Memory B cell (primary cell): ENCODE data around the gene LPIN1.
"Not testable (repeated sequence)": the region's sequence is repeated elsewhere in the genome, so short reads cannot be mapped to it uniquely, and the experiment has no call there.

Experiments
- ATAC-seq: fragments of 150-1000 bp; cut with Tn5 transposase; 2 replicates; pipeline ENCODE4 v1.10.0; 2021; ENCODE audit warnings: low read depth, mild to moderate bottlenecking, moderate library complexity
- DNase-seq, 2 donors: peaks; one replicate each; pipeline ENCODE4 v3.0.0; 2022; ENCODE audit warnings: low spot score in 2 of 2
- H3K27ac Mint-ChIP-seq: one replicate; pipeline ENCODE4 v1.8.0; 2022; ENCODE audit warnings: mild to moderate bottlenecking, moderate library complexity, mixed read lengths
- H3K27me3 Mint-ChIP-seq: one replicate; pipeline ENCODE4 v1.8.0; 2022; ENCODE audit warnings: mixed read lengths
- H3K36me3 Mint-ChIP-seq: one replicate; pipeline ENCODE4 v1.8.0; 2022; ENCODE audit warnings: mild to moderate bottlenecking, mixed read lengths
- H3K4me1 Mint-ChIP-seq: one replicate; pipeline ENCODE4 v1.8.0; 2022; ENCODE audit warnings: mixed read lengths
- H3K4me3 Mint-ChIP-seq: one replicate; pipeline ENCODE4 v1.8.0; 2022; ENCODE audit warnings: mild to moderate bottlenecking, moderate library complexity, mixed read lengths
- H3K9me3 Mint-ChIP-seq: one replicate; pipeline ENCODE4 v1.8.0; 2022; ENCODE audit warnings: mixed read lengths

The LPIN1 gene

GRCh38 chr2:11858883-11859282 is 112.5 kb downstream of the LPIN1 start:
- ATAC-seq (no peak), DNase-seq (no peak)
- Mint-ChIP-seq H3K4me3 (no peak overlapping the region), H3K4me1 (peaks cover 57% of the 10 kb centered on the region), H3K27me3 (no peaks in the 10 kb centered on the region), H3K9me3 (peaks cover 7% of the 10 kb centered on the region), H3K36me3 (peaks cover 8% of the 10 kb centered on the region), H3K27ac (no peak overlapping the region)

GRCh38 chr2:11859975-11860374 is 113.5 kb downstream of the LPIN1 start:
- not testable (repeated sequence) for H3K27ac Mint-ChIP-seq, H3K36me3 Mint-ChIP-seq, ATAC-seq, H3K27me3 Mint-ChIP-seq, H3K4me3 Mint-ChIP-seq, H3K9me3 Mint-ChIP-seq, DNase-seq
- H3K4me1 Mint-ChIP-seq = peaks cover 64% of the 10 kb centered on the region

- Mint-ChIP-seq H3K9me3 (peaks cover 7% of the 10 kb centered on the region), H3K36me3 (peaks cover 8% of the 10 kb centered on the region), H3K4me1 (peaks cover 67% of the 10 kb centered on the region), H3K4me3 (no peak overlapping the region), H3K27me3 (no peaks in the 10 kb centered on the region), H3K27ac (no peak overlapping the region)
- ATAC-seq = no peak
- no peak for DNase-seq
Observed at GRCh38 chr2:11861044-11861443, 114.6 kb downstream of the LPIN1 start.

- ATAC-seq (no peak), DNase-seq (no peak)
- Mint-ChIP-seq H3K27ac (no peak overlapping the region), H3K36me3 (peaks cover 6% of the 10 kb centered on the region), H3K4me3 (no peak overlapping the region), H3K4me1 (peaks cover 70% of the 10 kb centered on the region), H3K27me3 (no peaks in the 10 kb centered on the region), H3K9me3 (peaks cover 7% of the 10 kb centered on the region)
Observed at GRCh38 chr2:11862049-11862448, 115.6 kb downstream of the LPIN1 start.

GRCh38 chr2:11863103-11863502 is 116.7 kb downstream of the LPIN1 start:
- peaks cover 70% of the 10 kb centered on the region for H3K4me1 Mint-ChIP-seq
- no peak for DNase-seq
- no peaks in the 10 kb centered on the region for H3K27me3 Mint-ChIP-seq
- H3K27ac Mint-ChIP-seq = peak overlapping the region; percentile 3
- peaks cover 6% of the 10 kb centered on the region for H3K36me3 Mint-ChIP-seq
- H3K4me3 Mint-ChIP-seq = peak overlapping the region; percentile 79
- ATAC-seq = no peak
- peaks cover 7% of the 10 kb centered on the region for H3K9me3 Mint-ChIP-seq

- peak overlapping the region; percentile 3 for H3K27ac Mint-ChIP-seq
Observed at GRCh38 chr2:11863513-11864328, 117.3 kb downstream of the LPIN1 start.

GRCh38 chr2:11864724-11865123 is 118.3 kb downstream of the LPIN1 start:
- Mint-ChIP-seq H3K4me3 (peak overlapping the region; percentile 74), H3K36me3 (no peaks in the 10 kb centered on the region), H3K9me3 (no peaks in the 10 kb centered on the region), H3K27me3 (no peaks in the 10 kb centered on the region), H3K27ac (peak overlapping the region; percentile 91), H3K4me1 (peaks cover 64% of the 10 kb centered on the region)
- ATAC-seq (no peak), DNase-seq (no peak)

More at GRCh38 chr2:11863513-11864328, 117.3 kb downstream of the LPIN1 start:
- H3K36me3 Mint-ChIP-seq = peaks cover 6% of the 10 kb centered on the region
- no peaks in the 10 kb centered on the region for H3K27me3 Mint-ChIP-seq
- H3K9me3 Mint-ChIP-seq = peaks cover 6% of the 10 kb centered on the region
- DNase-seq (peak; percentile 70 to 71), ATAC-seq (peak; percentile 40)
- peaks cover 70% of the 10 kb centered on the region for H3K4me1 Mint-ChIP-seq
- H3K4me3 Mint-ChIP-seq = peak overlapping the region; percentile 79

- peak overlapping the region; percentile 74 for H3K4me3 Mint-ChIP-seq
- no peaks in the 10 kb centered on the region for H3K36me3 Mint-ChIP-seq
- no peaks in the 10 kb centered on the region for H3K27me3 Mint-ChIP-seq
- H3K9me3 Mint-ChIP-seq = no peaks in the 10 kb centered on the region
- peak overlapping the region; percentile 91 for H3K27ac Mint-ChIP-seq
- ATAC-seq = peak; percentile 47
- H3K4me1 Mint-ChIP-seq = peaks cover 66% of the 10 kb centered on the region
- peak in 1 of 2 donors; percentile 17 for DNase-seq
Observed at GRCh38 chr2:11865378-11865777, 118.9 kb downstream of the LPIN1 start.

GRCh38 chr2:11865805-11866204 is 119.4 kb downstream of the LPIN1 start:
- H3K27me3 Mint-ChIP-seq = no peaks in the 10 kb centered on the region
- no peak for ATAC-seq
- DNase-seq = no peak
- no peaks in the 10 kb centered on the region for H3K36me3 Mint-ChIP-seq
- H3K4me1 Mint-ChIP-seq = peaks cover 66% of the 10 kb centered on the region
- peak overlapping the region; percentile 21 for H3K4me3 Mint-ChIP-seq
- no peaks in the 10 kb centered on the region for H3K9me3 Mint-ChIP-seq
- peak overlapping the region; percentile 91 for H3K27ac Mint-ChIP-seq

GRCh38 chr2:11866358-11867335 is 120.2 kb downstream of the LPIN1 start:
- peak overlapping the region; percentile 35 for H3K4me3 Mint-ChIP-seq
- DNase-seq = peak in 1 of 2 donors; percentile 36
- H3K27ac Mint-ChIP-seq = peak overlapping the region; percentile 91
- H3K4me1 Mint-ChIP-seq = peaks cover 61% of the 10 kb centered on the region
- H3K36me3 Mint-ChIP-seq = no peaks in the 10 kb centered on the region
- H3K9me3 Mint-ChIP-seq = no peaks in the 10 kb centered on the region
- peak; percentile 83 for ATAC-seq
- no peaks in the 10 kb centered on the region for H3K27me3 Mint-ChIP-seq

- no peaks in the 10 kb centered on the region for H3K9me3 Mint-ChIP-seq
- peak overlapping the region; percentile 91 for H3K27ac Mint-ChIP-seq
- no peaks in the 10 kb centered on the region for H3K27me3 Mint-ChIP-seq
- ATAC-seq (no peak), DNase-seq (no peak)
- no peak overlapping the region for H3K4me3 Mint-ChIP-seq
- peaks cover 58% of the 10 kb centered on the region for H3K4me1 Mint-ChIP-seq
- no peaks in the 10 kb centered on the region for H3K36me3 Mint-ChIP-seq
Observed at GRCh38 chr2:11867926-11868325, 121.5 kb downstream of the LPIN1 start.

GRCh38 chr2:11869391-11869991 is 123.1 kb downstream of the LPIN1 start:
- peak overlapping the region; percentile 47 for H3K27ac Mint-ChIP-seq
- no peaks in the 10 kb centered on the region for H3K9me3 Mint-ChIP-seq
- H3K36me3 Mint-ChIP-seq = no peaks in the 10 kb centered on the region
- H3K4me1 Mint-ChIP-seq = peaks cover 50% of the 10 kb centered on the region
- no peaks in the 10 kb centered on the region for H3K27me3 Mint-ChIP-seq
- no peak overlapping the region for H3K4me3 Mint-ChIP-seq
- no peak for DNase-seq
- no peak for ATAC-seq

GRCh38 chr2:11870064-11870463 is 123.6 kb downstream of the LPIN1 start:
- Mint-ChIP-seq H3K4me1 (peaks cover 45% of the 10 kb centered on the region), H3K9me3 (no peaks in the 10 kb centered on the region), H3K27me3 (no peaks in the 10 kb centered on the region), H3K27ac (no peak overlapping the region), H3K4me3 (no peak overlapping the region), H3K36me3 (no peaks in the 10 kb centered on the region)
- ATAC-seq (no peak), DNase-seq (no peak)

- Mint-ChIP-seq H3K27me3 (no peaks in the 10 kb centered on the region), H3K4me1 (peaks cover 41% of the 10 kb centered on the region), H3K36me3 (peaks cover 2% of the 10 kb centered on the region), H3K4me3 (no peak overlapping the region), H3K9me3 (no peaks in the 10 kb centered on the region), H3K27ac (peak overlapping the region; percentile 17)
- DNase-seq (no peak), ATAC-seq (peak; percentile 20)
Observed at GRCh38 chr2:11870584-11870983, 124.2 kb downstream of the LPIN1 start.
